Lower lobe of right lung (tissue), 2 donors: ENCODE data around the gene PDLIM5. TPM values are rescaled to one million over a fixed set of nuclear protein-coding genes. Genes with fewer than 3 reads are reported as not detected.
"Not testable (repeated sequence)": the region's sequence is repeated elsewhere in the genome, so short reads cannot be mapped to it uniquely, and the experiment has no call there.

ENCODE experiments used
- ATAC-seq, 2 donors: fragments of 200-7000 bp; cut with Tn5 transposase; one replicate each; pipeline ENCODE4 v1.9.1; 2020 to 2022; ENCODE audit warnings: mild to moderate bottlenecking in 2 of 2, moderate library complexity in 2 of 2
- DNase-seq: peaks from one replicate; pipeline ENCODE4 v3.0.0-alpha.2; 2020
- H3K27ac ChIP-seq: fragments of 200-600 bp; one replicate; pipeline ENCODE4 v1.8.0; 2022
- H3K27me3 ChIP-seq: fragments of 200-600 bp; one replicate; pipeline ENCODE4 v1.8.0; 2022; ENCODE audit warnings: low read depth
- H3K36me3 ChIP-seq: fragments of 200-600 bp; one replicate; pipeline ENCODE4 v1.8.0; 2022; ENCODE audit warnings: mild to moderate bottlenecking
- H3K4me1 ChIP-seq: fragments of 200-600 bp; one replicate; pipeline ENCODE4 v1.8.0; 2022
- H3K4me3 ChIP-seq: fragments of 200-600 bp; one replicate; pipeline ENCODE4 v1.8.0; 2022; ENCODE audit warnings: mild to moderate bottlenecking
- H3K9me3 ChIP-seq: fragments of 200-600 bp; one replicate; pipeline ENCODE4 v1.8.0; 2022
- CTCF ChIP-seq: fragments of 200-600 bp; IDR thresholded peaks from one replicate; pipeline ENCODE4 v1.8.0; 2022; ENCODE audit warnings: antibody characterized with exemption, mild to moderate bottlenecking
- intact Hi-C: fragments of 100-400 bp; cut with DNase I; formaldehyde crosslinking; loops from one replicate; pipeline ENCODE4 v1.11.0; 2022
- total RNA-seq: library from RNA; stranded (reverse); fragmentation: NEBNext Ultra II Directional; extraction: Animal tissue kit (Norgen Biotek cat#: 25700); gene quantifications from one replicate; pipeline ENCODE4 v1.2.1, GENCODE V29; 2021
- donor health status: DM: no; HTN: yes; CAD: no; lungs with severe emphysema.

PDLIM5 gene
- total RNA-seq, 1 donor from 2014 or later, result 75.8 TPM

GRCh38 chr4:94626942-94627341 lies 175.2 kb downstream of the PDLIM5 start:
- ATAC-seq (no peak), DNase-seq (no peak)
- no peak for TF ChIP-seq CTCF
- Histone ChIP-seq H3K36me3 (peaks cover 15% of the 10 kb centered on the region), H3K27me3 (no peaks in the 10 kb centered on the region), H3K4me3 (no peak overlapping the region), H3K9me3 (no peaks in the 10 kb centered on the region), H3K27ac (no peak overlapping the region), H3K4me1 (no peaks in the 10 kb centered on the region)
- intact Hi-C loops, result no loop called here

GRCh38 chr4:94629058-94629457 lies 177.3 kb downstream of the PDLIM5 start:
- H3K9me3 ChIP-seq, H3K4me3 ChIP-seq, intact Hi-C loops, H3K4me1 ChIP-seq, H3K27me3 ChIP-seq, H3K27ac ChIP-seq, ATAC-seq, DNase-seq, H3K36me3 ChIP-seq: not testable (repeated sequence)

GRCh38 chr4:94629837-94630236 lies 178.1 kb downstream of the PDLIM5 start:
- H3K4me1 ChIP-seq, result no peaks in the 10 kb centered on the region
- TF ChIP-seq CTCF, result no peak
- no peak overlapping the region for H3K4me3 ChIP-seq
- peaks cover 3% of the 10 kb centered on the region for H3K36me3 ChIP-seq
- ATAC-seq (no peak), DNase-seq (no peak)
- H3K9me3 ChIP-seq, result no peaks in the 10 kb centered on the region
- no peak overlapping the region for H3K27ac ChIP-seq
- intact Hi-C loops, result no loop called here
- H3K27me3 ChIP-seq, result no peaks in the 10 kb centered on the region

GRCh38 chr4:94634271-94634670 lies 182.5 kb downstream of the PDLIM5 start:
- intact Hi-C loops, result no loop called here
- Histone ChIP-seq H3K27me3 (no peaks in the 10 kb centered on the region), H3K4me1 (no peaks in the 10 kb centered on the region), H3K36me3 (no peaks in the 10 kb centered on the region), H3K27ac (no peak overlapping the region), H3K4me3 (no peak overlapping the region), H3K9me3 (no peaks in the 10 kb centered on the region)
- DNase-seq (no peak), ATAC-seq (no peak)
- TF ChIP-seq CTCF, result no peak

- Histone ChIP-seq H3K36me3 (peaks cover 7% of the 10 kb centered on the region), H3K4me1 (no peaks in the 10 kb centered on the region), H3K27me3 (no peaks in the 10 kb centered on the region), H3K27ac (no peak overlapping the region), H3K4me3 (no peak overlapping the region), H3K9me3 (no peaks in the 10 kb centered on the region)
- intact Hi-C loops, result no loop called here
- ATAC-seq (no peak), DNase-seq (no peak)
- TF ChIP-seq CTCF, result no peak
Observed at GRCh38 chr4:94635177-94635576, 183.4 kb downstream of the PDLIM5 start.

GRCh38 chr4:94636004-94636403 lies 184.3 kb downstream of the PDLIM5 start:
- H3K27me3 ChIP-seq, result no peaks in the 10 kb centered on the region
- intact Hi-C loops, result no loop called here
- DNase-seq (no peak), ATAC-seq (no peak)
- peaks cover 15% of the 10 kb centered on the region for H3K36me3 ChIP-seq
- TF ChIP-seq CTCF, result no peak
- H3K9me3 ChIP-seq, result no peaks in the 10 kb centered on the region
- H3K27ac ChIP-seq, result no peak overlapping the region
- no peaks in the 10 kb centered on the region for H3K4me1 ChIP-seq
- no peak overlapping the region for H3K4me3 ChIP-seq
